Measurements from ENCODE around the gene LBH. TPM values are rescaled to one million over a fixed set of nuclear protein-coding genes. Genes with fewer than 3 reads are reported as not detected.

LBH gene
- total and polyA plus RNA-seq, 11 donors, result 54.2 to 226 (median 166) TPM

GRCh38 chr2:30257266-30258214 is 26.2 kb downstream of the LBH start:
- intact Hi-C loops (cut with DNase I), result no loop called here
- 64 to 79% (median 76%) methylated on average over 17 of the region's 17 CpGs for WGBS, 4 donors

GRCh38 chr2:30259071-30259470 is 27.7 kb downstream of the LBH start:
- TF ChIP-seq CTCF (IDR thresholded peaks at IDR 0.05) (no peak), POLR2A (IDR thresholded peaks at IDR 0.05) (no peak)
- Histone ChIP-seq H3K9me3 (peaks cover 0 to 17% (median 0%) of the 10 kb centered on the region in 12 donors), H3K36me3 (peaks cover 0 to 49% (median 39%) of the 10 kb centered on the region in 9 donors), H3K4me1 (peaks cover 0 to 46% (median 24%) of the 10 kb centered on the region in 12 donors), H3K4me3 (no peak overlapping the region), H3K27me3 (no peaks in the 10 kb centered on the region), H3K27ac (no peak overlapping the region)
- WGBS, 4 donors, result 82 to 88% (median 87%) methylated on average over 15 to 16 of the region's 16 CpGs
- intact Hi-C loops (cut with DNase I), result no loop called here
- DNase-seq (no peak), ATAC-seq (no peak)

More at GRCh38 chr2:30257266-30258214, 26.2 kb downstream of the LBH start:
- Histone ChIP-seq H3K9me3 (peaks cover 0 to 12% (median 0%) of the 10 kb centered on the region in 12 donors), H3K4me1 (peaks cover 10 to 61% (median 37%) of the 10 kb centered on the region in 12 donors), H3K4me3 (no peak overlapping the region), H3K27ac (no peak overlapping the region), H3K36me3 (peaks cover 0 to 49% (median 39%) of the 10 kb centered on the region in 9 donors), H3K27me3 (no peaks in the 10 kb centered on the region)
- ATAC-seq (no peak), DNase-seq (no peak)
- no peak for TF ChIP-seq CTCF (IDR thresholded peaks at IDR 0.05)

GRCh38 chr2:30259827-30260679 is 28.7 kb downstream of the LBH start:
- Histone ChIP-seq H3K36me3 (peaks cover 0 to 49% (median 39%) of the 10 kb centered on the region in 9 donors), H3K27me3 (no peaks in the 10 kb centered on the region), H3K9me3 (peaks cover 0 to 22% (median 0%) of the 10 kb centered on the region in 12 donors), H3K27ac (no peak overlapping the region), H3K4me1 (peaks cover 0 to 36% (median 17%) of the 10 kb centered on the region in 12 donors), H3K4me3 (no peak overlapping the region)
- ATAC-seq (no peak), DNase-seq (no peak)
- intact Hi-C loops (cut with DNase I), result no loop called here
- WGBS, 4 donors, result 71 to 79% (median 74%) methylated on average over 3 of the region's 3 CpGs
- no peak for TF ChIP-seq POLR2A (IDR thresholded peaks at IDR 0.05)

- TF ChIP-seq CTCF (IDR thresholded peaks at IDR 0.05) (no peak), POLR2A (IDR thresholded peaks at IDR 0.05) (no peak)
- H3K36me3 ChIP-seq, result peaks cover 0 to 46% (median 39%) of the 10 kb centered on the region in 9 donors
- H3K4me3 ChIP-seq, result no peak overlapping the region
- no peaks in the 10 kb centered on the region for H3K27me3 ChIP-seq
- peaks cover 0 to 27% (median 0%) of the 10 kb centered on the region in 12 donors for H3K9me3 ChIP-seq
- no peak for ATAC-seq
- intact Hi-C loops (cut with DNase I), result no loop called here
- WGBS, 4 donors, result 64 to 73% (median 72%) methylated on average over 2 of the region's 2 CpGs
- no peak overlapping the region for H3K27ac ChIP-seq
- H3K4me1 ChIP-seq, result peaks cover 0 to 29% (median 13%) of the 10 kb centered on the region in 12 donors
- DNase-seq, result no peak
Observed at GRCh38 chr2:30260941-30261340, 29.6 kb downstream of the LBH start.
